ENCODE measurements around the gene TBCK.
"Not testable (repeated sequence)": the region's sequence is repeated elsewhere in the genome, so short reads cannot be mapped to it uniquely, and the experiment has no call there.

The TBCK gene

GRCh38 chr4:106277140-106277675 is 38.8 kb downstream of the TBCK start:
- no peak for DNase-seq

DNA sequence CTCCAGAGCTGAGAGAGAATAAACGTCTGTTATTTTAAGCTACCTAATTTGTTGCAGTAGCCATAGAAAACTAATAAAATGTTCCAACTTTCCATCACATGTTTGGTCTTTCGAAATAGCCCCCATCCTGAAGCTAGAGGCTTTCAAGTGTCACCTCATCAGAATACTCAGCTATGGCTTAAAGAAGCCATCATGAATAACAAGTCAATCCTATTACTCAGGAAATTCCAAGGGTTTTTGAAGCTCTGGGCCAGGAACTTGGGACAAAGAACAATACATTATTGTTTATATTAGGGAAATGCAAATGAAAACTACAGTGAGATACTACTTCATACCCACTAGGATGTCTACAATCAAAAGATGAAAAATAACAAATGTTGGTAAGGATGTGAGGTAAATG is 42.2 kb downstream of the TBCK start:
- no peak for DNase-seq

GRCh38 chr4:106270736-106271135 is 45.3 kb downstream of the TBCK start:
- DNase-seq = no peak

DNA sequence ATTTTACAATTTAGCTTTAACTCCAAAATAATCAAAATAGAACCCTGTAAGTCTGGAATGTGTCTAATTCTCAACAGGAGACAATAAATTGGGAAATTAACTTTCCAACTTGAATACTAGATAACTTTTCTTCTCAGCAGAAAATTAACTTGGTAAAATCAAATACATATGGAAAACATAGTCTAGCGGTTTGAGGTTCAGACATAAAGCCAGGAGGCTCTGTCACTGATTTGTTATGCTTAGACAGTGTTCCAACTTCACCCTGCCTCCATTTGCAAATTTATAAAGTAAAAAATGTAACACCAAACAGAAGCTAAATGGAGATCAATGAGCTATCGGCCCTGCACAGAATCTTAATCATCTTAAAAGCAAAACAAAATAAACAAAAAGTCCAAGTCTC is 46.3 kb downstream of the TBCK start:
- no peak for DNase-seq

DNA sequence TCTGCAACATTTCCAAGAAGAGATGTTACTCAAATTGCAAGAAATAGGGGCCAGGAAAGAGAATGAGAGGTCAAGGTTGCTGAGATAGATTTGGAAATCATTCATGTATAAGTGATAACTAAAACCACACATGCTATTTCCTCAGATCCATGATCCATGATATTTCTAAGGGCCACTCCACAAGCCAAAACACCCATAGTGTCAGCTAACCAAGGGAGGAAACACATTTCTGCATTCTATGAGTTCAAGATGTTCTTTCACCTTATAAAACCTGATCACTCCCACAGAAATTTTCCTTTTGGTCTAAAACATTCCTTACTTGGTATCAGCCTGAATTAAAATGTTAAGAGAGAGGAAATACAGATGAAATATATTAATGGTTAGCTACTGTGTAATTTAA is 47.2 kb downstream of the TBCK start:
- no peak for DNase-seq

GRCh38 chr4:106266201-106266600 is 49.8 kb downstream of the TBCK start:
- DNase-seq = no peak

- DNase-seq = no peak
Measured at GRCh38 chr4:106264331-106264728, 51.7 kb downstream of the TBCK start.

GRCh38 chr4:106263594-106264330 is 52.2 kb downstream of the TBCK start:
- no peak for DNase-seq

- no peak for DNase-seq
Measured at GRCh38 chr4:106261980-106262379, 54.0 kb downstream of the TBCK start.

GRCh38 chr4:106258145-106259045 is 57.6 kb downstream of the TBCK start:
- no peak for DNase-seq

GRCh38 chr4:106256190-106256589 is 59.8 kb downstream of the TBCK start:
- DNase-seq = no peak

GRCh38 chr4:106255195-106255594 is 60.8 kb downstream of the TBCK start:
- DNase-seq = no peak

DNA sequence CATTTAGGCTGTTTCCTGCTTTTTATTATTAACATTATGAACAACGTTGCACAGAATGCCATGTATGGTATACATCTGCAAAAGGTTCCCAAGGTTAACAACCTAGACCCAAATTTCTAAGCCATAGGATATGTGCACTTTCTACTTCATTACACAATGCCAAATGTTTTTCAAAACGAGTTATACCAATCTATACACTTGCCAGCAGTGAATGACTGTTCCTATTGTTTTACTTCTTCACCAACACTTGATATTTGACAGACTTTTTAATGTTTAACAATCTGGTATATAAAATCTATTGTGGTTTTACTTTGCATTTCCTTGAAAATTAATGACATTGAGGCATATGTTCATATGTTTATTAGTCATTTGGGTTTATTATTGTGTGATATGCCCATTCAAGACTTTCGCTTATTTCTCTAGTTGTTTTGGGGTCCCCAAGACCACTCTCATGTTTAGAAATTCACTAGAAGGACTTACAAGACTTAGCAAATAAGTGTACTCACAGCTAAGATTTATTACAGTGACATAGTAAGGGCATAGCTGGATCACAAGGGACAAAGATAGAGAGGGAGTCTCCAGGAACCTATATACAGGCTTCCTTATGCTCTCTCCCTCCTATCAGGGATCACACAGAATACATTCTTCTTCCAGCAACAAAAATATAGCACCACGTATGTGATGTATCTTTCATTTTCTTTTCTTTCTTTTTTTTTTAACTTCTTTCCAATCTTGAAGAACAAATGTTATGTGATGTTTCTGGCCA is 62.5 kb downstream of the TBCK start:
- no peak for DNase-seq

GRCh38 chr4:106247600-106247999 is 68.4 kb downstream of the TBCK start:
- DNase-seq = no peak

- no peak for DNase-seq
Measured at GRCh38 chr4:106246441-106246840, 69.6 kb downstream of the TBCK start.

- DNase-seq = no peak
Measured at GRCh38 chr4:106245176-106245575, 70.8 kb downstream of the TBCK start.

GRCh38 chr4:106240699-106241098 is 75.3 kb downstream of the TBCK start:
- no peak for DNase-seq

GRCh38 chr4:106238820-106239420 is 77.1 kb downstream of the TBCK start:
- DNase-seq = no peak

- no peak for DNase-seq
Measured at GRCh38 chr4:106231931-106232330, 84.1 kb downstream of the TBCK start.

- DNase-seq = no peak
Measured at GRCh38 chr4:106222548-106222947, 93.5 kb downstream of the TBCK start.

GRCh38 chr4:106213291-106213690 is 102.7 kb downstream of the TBCK start:
- DNase-seq = not testable (repeated sequence)

DNA sequence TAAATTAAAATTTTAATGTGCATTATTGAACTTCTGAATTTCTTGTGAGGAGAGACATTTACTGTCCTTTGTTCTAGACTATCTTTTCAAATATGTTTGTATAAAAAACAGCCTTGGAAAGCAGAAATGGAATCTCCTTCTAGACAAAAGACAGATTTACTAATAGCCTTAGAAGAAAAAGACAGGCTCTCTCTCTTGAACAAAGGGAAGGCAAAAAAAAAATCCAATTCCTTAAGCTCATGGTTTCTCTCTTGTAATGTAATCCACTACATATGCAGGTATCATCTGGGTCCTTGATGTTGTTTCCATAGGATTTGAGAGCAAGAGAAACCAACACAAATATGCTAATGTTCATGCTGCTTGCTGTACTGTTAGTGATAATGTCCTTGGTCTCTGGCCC is 106.0 kb downstream of the TBCK start:
- DNase-seq = no peak

Measured in activated T-cell treated with anti-CD3 and anti-CD28 coated beads, Interleukin-2, amount 50 U/mL, for 1 hour (primary cell).